ENCODE measurements around the gene ARHGAP26. TPM values are rescaled to one million over a fixed set of nuclear protein-coding genes. Genes with fewer than 3 reads are reported as not detected.

The ARHGAP26 gene
- total and polyA plus RNA-seq, 2 experiments from 2014 or later, result 9.5 to 16.8 TPM

DNA sequence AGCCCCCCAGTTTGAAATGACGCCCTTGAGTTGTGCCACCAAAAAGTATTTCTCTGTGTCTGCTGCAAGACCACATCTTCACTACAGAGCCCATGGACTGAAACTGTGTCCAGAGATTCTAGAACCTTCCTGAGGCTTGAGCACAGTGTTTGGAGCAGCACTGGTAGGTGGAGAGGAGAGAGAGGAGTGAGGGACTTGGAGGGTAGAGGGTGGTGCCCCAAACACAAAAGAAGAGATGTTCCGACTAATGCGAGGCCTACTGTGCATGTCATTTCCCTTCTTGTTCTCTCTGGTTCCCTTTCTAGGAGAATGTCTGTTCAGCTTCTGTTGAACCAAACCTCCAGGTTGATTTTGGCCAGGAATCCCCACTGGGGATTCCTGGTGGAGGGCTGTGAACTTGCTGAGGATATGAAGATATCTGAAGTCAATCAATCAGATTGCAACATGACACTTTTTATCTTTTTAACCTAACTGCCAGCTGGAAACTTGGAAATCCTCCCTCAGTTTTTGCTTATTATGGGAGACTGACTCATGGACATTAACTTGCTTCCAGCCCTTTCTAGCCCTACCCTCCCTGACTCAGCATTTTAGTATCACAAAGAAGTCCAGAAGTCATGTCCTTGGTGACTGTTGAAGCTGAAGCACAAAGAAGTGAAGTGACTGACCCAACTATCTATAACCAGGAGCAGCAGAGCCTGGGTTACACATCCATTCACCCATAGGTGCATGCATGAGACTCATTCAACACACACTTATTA, 478.8 kb downstream of the ARHGAP26 start:
- no peaks in the 10 kb centered on the region for H4K20me1 ChIP-seq (replicated peaks; ENCODE audit: insufficient read depth)
- no peak overlapping the region for H2AFZ ChIP-seq
- 0 out of 2 replicates have a peak, but pooled peaks cover 11% of the 10 kb centered on the region for H3K9me2 ChIP-seq (ENCODE audit: insufficient read depth)

DNA sequence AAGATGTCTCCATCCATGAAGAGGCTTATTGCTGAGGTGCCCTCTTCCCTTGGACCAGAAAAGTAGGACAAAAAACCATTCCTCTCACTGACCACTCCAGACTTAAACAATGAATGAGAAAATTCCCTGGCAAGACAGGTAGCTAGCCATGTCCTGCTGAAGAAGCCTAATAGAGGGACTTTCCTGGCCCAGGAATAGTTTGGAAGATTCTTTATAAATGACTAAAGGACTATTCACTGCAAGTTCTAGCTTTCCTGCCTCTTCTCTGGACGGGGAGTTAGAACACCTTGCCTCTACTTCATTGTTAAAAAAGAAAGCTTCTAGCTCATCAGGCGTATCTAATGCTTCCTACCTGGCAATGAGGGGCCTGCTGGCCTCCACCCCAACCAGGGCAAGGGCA, 479.7 kb downstream of the ARHGAP26 start:
- H3K79me2 ChIP-seq (replicated peaks; ENCODE audit: insufficient read depth), result no peaks in the 10 kb centered on the region
- no peaks in the 10 kb centered on the region for H3K27me3 ChIP-seq (ENCODE audit: insufficient read depth)
- H3K4me2 ChIP-seq, result no peak overlapping the region
- Mint-ChIP-seq H3K9me3 (no peaks in the 10 kb centered on the region; the same call in 1 of the 3 replicates), H3K4me1 (peaks cover 3% of the 10 kb centered on the region; the same call in 1 of the 3 replicates), H3K4me3 (no peak overlapping the region), H3K27ac (no peak overlapping the region), H3K36me3 (ENCODE audit: low read depth) (no peaks in the 10 kb centered on the region), H3K27me3 (ENCODE audit: insufficient read depth, low read depth, poor library complexity) (peaks cover 8% of the 10 kb centered on the region)
- no peak overlapping the region for H3K27ac ChIP-seq (ENCODE audit: low read depth)
- DNase-seq (ENCODE audit: low spot score) (no peak), ATAC-seq (no peak)
- H3F3A ChIP-seq (replicated peaks; ENCODE audit: low read depth), result no peaks in the 10 kb centered on the region
- H3K36me3 ChIP-seq (ENCODE audit: insufficient read depth), result no peaks in the 10 kb centered on the region
- no peaks in the 10 kb centered on the region for H4K20me1 ChIP-seq (replicated peaks; ENCODE audit: insufficient read depth)
- no peak for TF ChIP-seq ETS1 (IDR thresholded peaks at IDR 0.05)
- TF ChIP-seq ZNF331 (CRISPR knock-in tag; IDR thresholded peaks at IDR 0.05; ENCODE audit: low read depth), result no peak
- TF ChIP-seq, protein P1, sequence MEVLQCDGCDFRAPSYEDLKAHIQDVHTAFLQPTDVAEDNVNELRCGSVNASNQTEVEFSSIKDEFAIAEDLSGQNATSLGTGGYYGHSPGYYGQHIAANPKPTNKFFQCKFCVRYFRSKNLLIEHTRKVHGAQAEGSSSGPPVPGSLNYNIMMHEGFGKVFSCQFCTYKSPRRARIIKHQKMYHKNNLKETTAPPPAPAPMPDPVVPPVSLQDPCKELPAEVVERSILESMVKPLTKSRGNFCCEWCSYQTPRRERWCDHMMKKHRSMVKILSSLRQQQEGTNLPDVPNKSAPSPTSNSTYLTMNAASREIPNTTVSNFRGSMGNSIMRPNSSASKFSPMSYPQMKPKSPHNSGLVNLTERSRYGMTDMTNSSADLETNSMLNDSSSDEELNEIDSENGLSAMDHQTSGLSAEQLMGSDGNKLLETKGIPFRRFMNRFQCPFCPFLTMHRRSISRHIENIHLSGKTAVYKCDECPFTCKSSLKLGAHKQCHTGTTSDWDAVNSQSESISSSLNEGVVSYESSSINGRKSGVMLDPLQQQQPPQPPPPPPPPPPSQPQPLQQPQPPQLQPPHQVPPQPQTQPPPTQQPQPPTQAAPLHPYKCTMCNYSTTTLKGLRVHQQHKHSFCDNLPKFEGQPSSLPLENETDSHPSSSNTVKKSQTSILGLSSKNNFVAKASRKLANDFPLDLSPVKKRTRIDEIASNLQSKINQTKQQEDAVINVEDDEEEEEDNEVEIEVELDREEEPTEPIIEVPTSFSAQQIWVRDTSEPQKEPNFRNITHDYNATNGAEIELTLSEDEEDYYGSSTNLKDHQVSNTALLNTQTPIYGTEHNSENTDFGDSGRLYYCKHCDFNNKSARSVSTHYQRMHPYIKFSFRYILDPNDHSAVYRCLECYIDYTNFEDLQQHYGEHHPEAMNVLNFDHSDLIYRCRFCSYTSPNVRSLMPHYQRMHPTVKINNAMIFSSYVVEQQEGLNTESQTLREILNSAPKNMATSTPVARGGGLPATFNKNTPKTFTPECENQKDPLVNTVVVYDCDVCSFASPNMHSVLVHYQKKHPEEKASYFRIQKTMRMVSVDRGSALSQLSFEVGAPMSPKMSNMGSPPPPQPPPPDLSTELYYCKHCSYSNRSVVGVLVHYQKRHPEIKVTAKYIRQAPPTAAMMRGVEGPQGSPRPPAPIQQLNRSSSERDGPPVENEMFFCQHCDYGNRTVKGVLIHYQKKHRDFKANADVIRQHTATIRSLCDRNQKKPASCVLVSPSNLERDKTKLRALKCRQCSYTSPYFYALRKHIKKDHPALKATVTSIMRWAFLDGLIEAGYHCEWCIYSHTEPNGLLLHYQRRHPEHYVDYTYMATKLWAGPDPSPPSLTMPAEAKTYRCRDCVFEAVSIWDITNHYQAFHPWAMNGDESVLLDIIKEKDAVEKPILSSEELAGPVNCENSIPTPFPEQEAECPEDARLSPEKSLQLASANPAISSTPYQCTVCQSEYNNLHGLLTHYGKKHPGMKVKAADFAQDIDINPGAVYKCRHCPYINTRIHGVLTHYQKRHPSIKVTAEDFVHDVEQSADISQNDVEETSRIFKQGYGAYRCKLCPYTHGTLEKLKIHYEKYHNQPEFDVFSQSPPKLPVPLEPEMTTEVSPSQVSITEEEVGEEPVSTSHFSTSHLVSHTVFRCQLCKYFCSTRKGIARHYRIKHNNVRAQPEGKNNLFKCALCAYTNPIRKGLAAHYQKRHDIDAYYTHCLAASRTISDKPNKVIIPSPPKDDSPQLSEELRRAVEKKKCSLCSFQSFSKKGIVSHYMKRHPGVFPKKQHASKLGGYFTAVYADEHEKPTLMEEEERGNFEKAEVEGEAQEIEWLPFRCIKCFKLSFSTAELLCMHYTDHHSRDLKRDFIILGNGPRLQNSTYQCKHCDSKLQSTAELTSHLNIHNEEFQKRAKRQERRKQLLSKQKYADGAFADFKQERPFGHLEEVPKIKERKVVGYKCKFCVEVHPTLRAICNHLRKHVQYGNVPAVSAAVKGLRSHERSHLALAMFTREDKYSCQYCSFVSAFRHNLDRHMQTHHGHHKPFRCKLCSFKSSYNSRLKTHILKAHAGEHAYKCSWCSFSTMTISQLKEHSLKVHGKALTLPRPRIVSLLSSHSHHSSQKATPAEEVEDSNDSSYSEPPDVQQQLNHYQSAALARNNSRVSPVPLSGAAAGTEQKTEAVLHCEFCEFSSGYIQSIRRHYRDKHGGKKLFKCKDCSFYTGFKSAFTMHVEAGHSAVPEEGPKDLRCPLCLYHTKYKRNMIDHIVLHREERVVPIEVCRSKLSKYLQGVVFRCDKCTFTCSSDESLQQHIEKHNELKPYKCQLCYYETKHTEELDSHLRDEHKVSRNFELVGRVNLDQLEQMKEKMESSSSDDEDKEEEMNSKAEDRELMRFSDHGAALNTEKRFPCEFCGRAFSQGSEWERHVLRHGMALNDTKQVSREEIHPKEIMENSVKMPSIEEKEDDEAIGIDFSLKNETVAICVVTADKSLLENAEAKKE (CRISPR knock-in tag; IDR thresholded peaks at IDR 0.05), result no peak
- TF ChIP-seq CREB1 (CRISPR knock-in tag; IDR thresholded peaks at IDR 0.05; ENCODE audit: low read depth), result no peak
- H3K4me3 ChIP-seq, result no peak overlapping the region
- no peak overlapping the region for H2AFZ ChIP-seq
- no peaks in the 10 kb centered on the region for H3K4me1 ChIP-seq (ENCODE audit: insufficient read depth)
- 0 out of 2 replicates have a peak, but pooled peaks cover 11% of the 10 kb centered on the region for H3K9me2 ChIP-seq (ENCODE audit: insufficient read depth)

More for the DNA sequence above, 478.8 kb downstream of the ARHGAP26 start:
- peaks cover 8% of the 10 kb centered on the region for H3K27me3 Mint-ChIP-seq (ENCODE audit: insufficient read depth, low read depth, poor library complexity)
- H3K9me3 Mint-ChIP-seq, result no peaks in the 10 kb centered on the region; the same call in 1 of the 3 replicates
- H3K4me1 Mint-ChIP-seq, result peaks cover 7% of the 10 kb centered on the region
- TF ChIP-seq JUNB (IDR thresholded peaks at IDR 0.05; ENCODE audit: unreplicated experiment), result no peak
- no peak for TF ChIP-seq EZH2phosphoT487 (IDR thresholded peaks at IDR 0.05; ENCODE audit: unreplicated experiment)
- TF ChIP-seq EZH2 (IDR thresholded peaks at IDR 0.05; ENCODE audit: low read depth, unreplicated experiment), result no peak
- H3K27ac Mint-ChIP-seq, result no peak overlapping the region; the same call in 1 of the 2 replicates
- H3K4me2 ChIP-seq, result no peak overlapping the region
- no peak overlapping the region for H3K4me3 Mint-ChIP-seq
- H3F3A ChIP-seq (replicated peaks; ENCODE audit: low read depth), result no peaks in the 10 kb centered on the region
- H3K36me3 ChIP-seq (ENCODE audit: insufficient read depth), result no peaks in the 10 kb centered on the region
- no peak overlapping the region for H3K4me3 ChIP-seq
- H3K27me3 ChIP-seq (ENCODE audit: insufficient read depth), result no peaks in the 10 kb centered on the region
- H3K27ac ChIP-seq (ENCODE audit: low read depth), result no peak overlapping the region
- H3K79me2 ChIP-seq (replicated peaks; ENCODE audit: insufficient read depth), result no peaks in the 10 kb centered on the region
- no peaks in the 10 kb centered on the region for H3K36me3 Mint-ChIP-seq (ENCODE audit: low read depth)
- DNase-seq (ENCODE audit: low spot score) (no peak), ATAC-seq (no peak)
- no peaks in the 10 kb centered on the region for H3K4me1 ChIP-seq (ENCODE audit: insufficient read depth)

Data from GM23338 (cell line).